Upper lobe of right lung (tissue), 1 donor: Measurements from ENCODE around the gene KRTAP10-9. TPM values are rescaled to one million over a fixed set of nuclear protein-coding genes. Genes with fewer than 3 reads are reported as not detected.

Experiments
- ATAC-seq: fragments of 200-7000 bp; cut with Tn5 transposase; one replicate; pipeline ENCODE4 v1.9.1; 2020; ENCODE audit warnings: mild to moderate bottlenecking, moderate library complexity
- DNase-seq: peaks from one replicate; pipeline ENCODE4 v3.0.0-alpha.2; 2020
- H3K27ac ChIP-seq: fragments of 200-600 bp; one replicate; pipeline ENCODE4 v1.8.0; 2022
- H3K27me3 ChIP-seq: fragments of 200-600 bp; one replicate; pipeline ENCODE4 v1.8.0; 2022; ENCODE audit warnings: mild to moderate bottlenecking
- H3K36me3 ChIP-seq: fragments of 200-600 bp; one replicate; pipeline ENCODE4 v1.8.0; 2022
- H3K4me1 ChIP-seq: fragments of 200-600 bp; one replicate; pipeline ENCODE4 v1.8.0; 2022
- H3K4me3 ChIP-seq: fragments of 200-600 bp; one replicate; pipeline ENCODE4 v1.8.0; 2022; ENCODE audit warnings: mild to moderate bottlenecking
- H3K9me3 ChIP-seq: fragments of 200-600 bp; one replicate; pipeline ENCODE4 v1.8.0; 2022
- intact Hi-C: fragments of 100-400 bp; cut with DNase I; formaldehyde crosslinking; loops from one replicate; pipeline ENCODE4 v1.11.0; 2022
- total RNA-seq: library from RNA; stranded (reverse); fragmentation: NEBNext Ultra II Directional; extraction: Animal tissue kit (Norgen Biotek cat#: 25700); gene quantifications from one replicate; pipeline ENCODE4 v1.2.1, GENCODE V29; 2021
- TF ChIP-seq, protein P1 (sequence below): fragments of 200-600 bp; IDR thresholded peaks from one replicate; pipeline ENCODE4 v1.8.0; 2022; ENCODE audit warnings: antibody characterized with exemption
- donor health status: DM: no; HTN: yes; CAD: no; lungs with severe emphysema.

KRTAP10-9 gene
- total RNA-seq, 1 donor from 2014 or later, result not detected

DNA sequence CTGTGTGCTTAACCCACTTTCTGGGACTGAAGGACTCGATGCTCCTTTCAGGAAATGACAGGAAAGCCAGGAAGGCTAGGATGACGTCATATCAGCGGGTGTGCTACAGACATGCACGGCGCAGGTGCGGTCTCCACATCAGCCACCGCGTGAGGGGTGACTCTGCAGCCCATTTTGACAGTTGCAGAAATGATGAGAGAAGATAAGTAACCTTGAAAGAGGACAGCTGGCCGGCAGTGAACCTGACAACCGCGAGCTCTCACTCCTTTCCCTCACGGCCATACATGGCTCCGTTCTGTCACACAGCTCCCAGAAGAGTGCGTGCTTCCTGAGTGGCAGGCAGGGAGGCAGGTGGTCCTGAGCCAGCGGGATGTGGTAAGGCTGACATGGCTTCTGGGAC, 44.8 kb upstream of the KRTAP10-9 start:
- TF ChIP-seq, protein P1, sequence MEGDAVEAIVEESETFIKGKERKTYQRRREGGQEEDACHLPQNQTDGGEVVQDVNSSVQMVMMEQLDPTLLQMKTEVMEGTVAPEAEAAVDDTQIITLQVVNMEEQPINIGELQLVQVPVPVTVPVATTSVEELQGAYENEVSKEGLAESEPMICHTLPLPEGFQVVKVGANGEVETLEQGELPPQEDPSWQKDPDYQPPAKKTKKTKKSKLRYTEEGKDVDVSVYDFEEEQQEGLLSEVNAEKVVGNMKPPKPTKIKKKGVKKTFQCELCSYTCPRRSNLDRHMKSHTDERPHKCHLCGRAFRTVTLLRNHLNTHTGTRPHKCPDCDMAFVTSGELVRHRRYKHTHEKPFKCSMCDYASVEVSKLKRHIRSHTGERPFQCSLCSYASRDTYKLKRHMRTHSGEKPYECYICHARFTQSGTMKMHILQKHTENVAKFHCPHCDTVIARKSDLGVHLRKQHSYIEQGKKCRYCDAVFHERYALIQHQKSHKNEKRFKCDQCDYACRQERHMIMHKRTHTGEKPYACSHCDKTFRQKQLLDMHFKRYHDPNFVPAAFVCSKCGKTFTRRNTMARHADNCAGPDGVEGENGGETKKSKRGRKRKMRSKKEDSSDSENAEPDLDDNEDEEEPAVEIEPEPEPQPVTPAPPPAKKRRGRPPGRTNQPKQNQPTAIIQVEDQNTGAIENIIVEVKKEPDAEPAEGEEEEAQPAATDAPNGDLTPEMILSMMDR, result no peak
- Histone ChIP-seq H3K9me3 (peaks cover 8% of the 10 kb centered on the region), H3K27me3 (peaks cover 17% of the 10 kb centered on the region), H3K4me1 (no peaks in the 10 kb centered on the region), H3K4me3 (no peak overlapping the region), H3K27ac (no peak overlapping the region), H3K36me3 (no peaks in the 10 kb centered on the region)
- intact Hi-C loops, result no loop called here
- no peak for ATAC-seq
- DNase-seq, result no peak

DNA sequence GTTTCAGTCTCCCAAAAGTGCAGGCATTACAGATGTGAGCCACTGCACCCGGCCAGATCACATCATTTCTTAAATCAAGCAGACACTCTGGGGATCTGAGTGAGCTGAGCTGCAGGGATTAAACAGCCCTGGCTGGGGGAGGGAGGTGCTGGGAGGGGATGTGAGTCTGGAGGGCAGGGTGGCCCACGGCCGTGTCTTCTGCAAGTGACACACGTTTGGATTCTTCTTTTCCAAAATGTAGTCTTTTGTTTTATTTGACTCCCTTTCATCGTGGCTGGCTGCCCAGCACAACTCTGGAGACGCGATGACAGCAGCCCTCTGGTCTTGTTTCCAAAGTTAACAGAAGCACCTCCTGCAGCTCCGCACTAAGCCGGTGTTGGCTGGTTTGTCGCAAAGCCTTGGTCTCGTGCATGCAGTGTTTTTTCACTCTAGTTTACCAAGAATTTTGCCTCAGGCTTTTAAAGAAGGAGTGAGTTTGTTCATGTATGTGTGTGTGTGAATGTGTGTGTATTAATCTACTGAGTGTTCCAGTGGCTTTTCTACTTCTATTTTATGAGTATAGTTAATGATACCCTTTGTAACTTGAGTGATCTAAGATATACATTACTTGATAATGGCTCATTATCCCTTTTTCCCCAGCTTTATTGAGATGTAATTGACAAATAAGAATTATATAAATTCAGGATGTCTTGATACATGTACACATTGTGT, 43.6 kb upstream of the KRTAP10-9 start:
- peaks cover 8% of the 10 kb centered on the region for H3K9me3 ChIP-seq
- no peak overlapping the region for H3K4me3 ChIP-seq
- no peak for DNase-seq
- no peak overlapping the region for H3K27ac ChIP-seq
- TF ChIP-seq, protein P1, result no peak
- no peaks in the 10 kb centered on the region for H3K4me1 ChIP-seq
- H3K36me3 ChIP-seq, result no peaks in the 10 kb centered on the region
- peaks cover 17% of the 10 kb centered on the region for H3K27me3 ChIP-seq
- ATAC-seq, result no peak
- intact Hi-C loops, result no loop called here

DNA sequence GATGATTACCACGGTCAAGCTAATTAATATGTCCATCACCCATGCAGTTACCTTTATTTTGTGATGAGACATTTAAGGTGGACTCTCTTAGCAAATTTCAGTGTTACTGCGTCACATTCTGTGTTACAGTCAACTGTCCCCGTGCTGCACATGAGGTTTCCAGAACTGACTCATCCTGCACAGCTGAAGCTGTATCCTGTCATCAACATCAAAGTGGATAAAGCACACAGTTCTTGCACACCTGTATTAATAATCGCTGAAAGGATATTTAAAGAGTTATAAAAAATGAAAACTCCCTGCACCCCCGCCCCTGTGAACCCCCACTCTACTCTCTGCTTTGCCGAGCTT, 43.1 kb upstream of the KRTAP10-9 start:
- TF ChIP-seq, protein P1, result no peak
- no peak for ATAC-seq
- Histone ChIP-seq H3K27ac (no peak overlapping the region), H3K4me1 (no peaks in the 10 kb centered on the region), H3K36me3 (no peaks in the 10 kb centered on the region), H3K27me3 (peaks cover 17% of the 10 kb centered on the region), H3K9me3 (peaks cover 8% of the 10 kb centered on the region), H3K4me3 (no peak overlapping the region)
- intact Hi-C loops, result no loop called here
- DNase-seq, result no peak

DNA sequence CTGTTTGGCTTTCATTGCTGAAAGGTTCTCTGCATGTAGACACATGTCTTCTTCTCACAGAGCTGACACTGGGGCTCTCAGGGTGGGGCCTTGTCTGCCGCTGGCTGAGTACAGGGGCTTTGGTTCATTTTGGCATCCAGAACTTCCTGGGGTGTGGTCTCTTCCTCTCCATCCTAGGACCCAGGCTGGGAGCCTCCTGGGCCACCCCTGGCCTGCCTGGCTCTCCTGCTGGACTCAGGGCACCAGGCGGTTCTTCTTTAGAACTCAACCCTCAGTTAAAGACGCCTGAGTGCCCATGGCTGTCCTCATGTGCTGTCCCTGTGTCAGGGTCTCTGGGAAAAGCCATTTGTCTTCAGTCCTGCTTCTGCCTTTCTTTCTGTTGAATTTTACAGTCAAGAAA, 41.0 kb upstream of the KRTAP10-9 start:
- intact Hi-C loops, result no loop called here

DNA sequence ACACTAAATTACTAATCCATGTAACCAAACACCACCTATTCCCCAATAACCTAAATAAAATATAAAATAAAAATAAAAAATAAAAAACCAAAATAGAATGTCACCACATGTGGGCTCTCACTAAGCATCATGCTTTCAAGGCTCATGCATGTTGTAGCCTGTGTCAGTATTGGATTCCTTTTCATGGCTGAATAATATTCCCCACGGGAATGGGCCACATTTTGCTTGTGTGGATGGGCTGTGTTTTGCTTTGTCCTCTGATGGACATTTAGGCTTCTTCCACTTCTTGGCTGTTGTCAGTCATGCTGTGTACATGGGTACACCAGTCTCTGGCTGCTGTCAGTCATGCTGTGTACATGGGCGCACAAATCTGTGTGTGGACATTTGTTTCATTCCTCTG, 37.8 kb upstream of the KRTAP10-9 start:
- TF ChIP-seq, protein P1, result no peak
- H3K36me3 ChIP-seq, result no peaks in the 10 kb centered on the region
- DNase-seq, result no peak
- ATAC-seq, result no peak
- H3K4me1 ChIP-seq, result peaks cover 3% of the 10 kb centered on the region
- no peak overlapping the region for H3K4me3 ChIP-seq
- H3K9me3 ChIP-seq, result no peaks in the 10 kb centered on the region
- H3K27me3 ChIP-seq, result peaks cover 17% of the 10 kb centered on the region
- intact Hi-C loops, result no loop called here
- H3K27ac ChIP-seq, result no peak overlapping the region

More for the DNA sequence above, 41.0 kb upstream of the KRTAP10-9 start:
- H3K27ac ChIP-seq, result no peak overlapping the region
- no peaks in the 10 kb centered on the region for H3K36me3 ChIP-seq
- peaks cover 8% of the 10 kb centered on the region for H3K9me3 ChIP-seq
- DNase-seq (no peak), ATAC-seq (no peak)
- TF ChIP-seq, protein P1, result no peak
- no peak overlapping the region for H3K4me3 ChIP-seq
- no peaks in the 10 kb centered on the region for H3K4me1 ChIP-seq
- H3K27me3 ChIP-seq, result peaks cover 17% of the 10 kb centered on the region
